A549 (cell line): ENCODE results near the gene PRR5.

ENCODE experiments used
- CHD2 ChIP-seq: fragments of 150-350 bp; IDR thresholded peaks from 2 replicates; pipeline ENCODE4 v1.6.1; 2014; ENCODE audit warnings: low read length; ENCODE audit not compliant: partially characterized antibody
- MAZ ChIP-seq: fragments of 150-350 bp; IDR thresholded peaks from 2 replicates; pipeline ENCODE4 v1.6.1; 2014; ENCODE audit warnings: antibody characterized with exemption, low read depth, low read length, borderline replicate concordance
- PBX3 ChIP-seq: IDR thresholded peaks from 2 replicates; pipeline ENCODE4 v1.6.1; 2012

GRCh38 chr22:44677871-44678555, 24.0 kb upstream of the PRR5 start:
- no peak for TF ChIP-seq CHD2
- no peak for TF ChIP-seq MAZ
- TF ChIP-seq PBX3: no peak
